Muscle layer of duodenum (tissue), 2 donors: ENCODE measurements around the gene CHST9.

ENCODE experiments used
- H3K27ac ChIP-seq: one replicate; pipeline ENCODE4 v1.7.0; 2013; ENCODE audit warnings: mild to moderate bottlenecking, low read length
- H3K27me3 ChIP-seq: one replicate; pipeline ENCODE4 v1.7.0; 2013; ENCODE audit warnings: low read depth, mild to moderate bottlenecking, control low read depth, low read length
- H3K36me3 ChIP-seq, 2 donors: one replicate each; pipeline ENCODE4 v1.7.0; 2013; ENCODE audit warnings: low read length in 2 of 2, control low read depth in 1 of 2, mild to moderate bottlenecking in 1 of 2; ENCODE audit not compliant: insufficient read depth in 2 of 2, control insufficient read depth in 1 of 2
- H3K4me1 ChIP-seq, 2 donors: one replicate each; pipeline ENCODE4 v1.7.0; 2013; ENCODE audit warnings: low read length in 2 of 2, mild to moderate bottlenecking in 2 of 2, control low read depth in 1 of 2, moderate library complexity in 1 of 2; ENCODE audit not compliant: insufficient read depth in 2 of 2, control insufficient read depth in 1 of 2
- H3K4me3 ChIP-seq, 2 donors: one replicate each; pipeline ENCODE4 v1.7.0; 2013; ENCODE audit warnings: low read length in 2 of 2, low read depth in 1 of 2, mild to moderate bottlenecking in 1 of 2
- H3K9me3 ChIP-seq, 2 donors: one replicate each; pipeline ENCODE4 v1.7.0; 2013; ENCODE audit warnings: low read length in 2 of 2, control low read depth in 1 of 2, mild to moderate bottlenecking in 1 of 2; ENCODE audit not compliant: control insufficient read depth in 1 of 2
- donor health status: healthy.

Gene CHST9

GRCh38 chr18:27081701-27082100 lies 103.4 kb downstream of the CHST9 start:
- peaks cover 0 to 2% of the 10 kb centered on the region in 2 donors for H3K9me3 ChIP-seq
- H3K36me3 ChIP-seq = no peaks in the 10 kb centered on the region
- H3K4me3 ChIP-seq = no peak overlapping the region
- no peak overlapping the region for H3K27ac ChIP-seq
- no peaks in the 10 kb centered on the region for H3K4me1 ChIP-seq
- no peaks in the 10 kb centered on the region for H3K27me3 ChIP-seq

DNA sequence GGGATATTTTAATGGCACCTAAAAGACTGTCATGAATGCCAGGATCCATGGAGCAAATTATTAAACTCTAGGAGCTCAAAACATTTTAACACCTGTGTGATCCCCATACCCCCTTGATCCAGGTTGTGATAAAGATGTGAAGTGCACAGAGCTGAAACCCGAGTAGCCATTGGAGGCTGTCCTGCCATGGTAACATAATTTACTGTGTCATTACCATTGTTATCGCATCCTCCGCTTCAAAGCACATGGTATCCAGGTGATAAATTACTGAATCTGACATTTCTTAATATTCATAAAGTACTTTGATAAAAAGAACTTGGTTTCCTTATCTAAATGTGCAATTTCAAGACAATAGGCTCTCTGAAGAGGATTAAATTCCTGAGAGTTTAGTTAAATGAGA lies 109.3 kb downstream of the CHST9 start:
- H3K9me3 ChIP-seq = peaks cover 0 to 2% of the 10 kb centered on the region in 2 donors
- no peaks in the 10 kb centered on the region for H3K4me1 ChIP-seq
- H3K27ac ChIP-seq = no peak overlapping the region
- H3K27me3 ChIP-seq = no peaks in the 10 kb centered on the region
- H3K36me3 ChIP-seq = no peaks in the 10 kb centered on the region
- no peak overlapping the region for H3K4me3 ChIP-seq

DNA sequence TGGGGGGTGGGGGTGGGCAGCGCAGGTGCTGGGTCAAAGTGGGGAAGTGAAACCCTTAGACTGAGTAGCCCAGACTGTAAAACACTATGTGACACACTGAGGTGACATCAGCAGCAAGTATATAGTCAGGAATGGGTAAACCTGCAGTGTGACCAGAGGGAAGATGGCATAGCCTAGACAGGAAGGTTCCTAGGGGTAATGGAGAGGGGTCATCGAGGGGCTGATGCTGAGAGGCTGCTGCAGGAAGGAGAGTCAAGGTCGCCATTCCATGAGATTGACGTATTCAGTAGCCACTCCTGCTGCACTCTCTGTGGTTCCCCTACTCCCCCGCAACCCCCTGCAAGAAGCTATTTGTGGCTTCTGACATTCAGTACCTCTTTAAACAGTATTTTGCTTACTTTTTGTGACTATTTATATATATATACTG lies 111.7 kb downstream of the CHST9 start:
- Histone ChIP-seq H3K36me3 (no peaks in the 10 kb centered on the region), H3K4me1 (no peaks in the 10 kb centered on the region), H3K27me3 (no peaks in the 10 kb centered on the region)

GRCh38 chr18:27064673-27065072 lies 120.4 kb downstream of the CHST9 start:
- H3K27ac ChIP-seq = no peak overlapping the region
- H3K36me3 ChIP-seq = no peaks in the 10 kb centered on the region

More for the DNA sequence above, 111.7 kb downstream of the CHST9 start:
- peaks cover 0 to 2% of the 10 kb centered on the region in 2 donors for H3K9me3 ChIP-seq
- no peak overlapping the region for H3K4me3 ChIP-seq
- H3K27ac ChIP-seq = no peak overlapping the region

DNA sequence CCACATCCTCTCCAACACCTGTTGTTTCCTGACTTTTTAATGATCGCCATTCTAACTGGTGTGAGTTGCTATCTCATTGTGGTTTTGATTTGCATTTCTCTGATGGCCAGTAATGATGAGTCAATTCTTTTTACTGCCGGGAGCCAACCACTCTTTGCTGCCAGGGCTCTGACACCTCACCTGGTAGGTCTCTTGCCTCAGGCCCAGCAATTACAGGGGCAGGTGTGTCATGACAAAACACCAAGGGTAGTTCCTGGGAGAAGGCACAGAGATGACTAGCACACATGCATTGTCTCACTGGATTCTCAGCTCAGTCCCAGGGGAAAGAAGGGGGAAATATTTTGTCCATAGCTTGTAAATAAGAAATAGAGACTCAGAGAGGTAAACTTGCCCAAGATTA lies 122.3 kb downstream of the CHST9 start:
- Histone ChIP-seq H3K36me3 (no peaks in the 10 kb centered on the region), H3K9me3 (no peaks in the 10 kb centered on the region), H3K4me1 (no peaks in the 10 kb centered on the region), H3K27me3 (no peaks in the 10 kb centered on the region), H3K4me3 (no peak overlapping the region), H3K27ac (no peak overlapping the region)

More at GRCh38 chr18:27064673-27065072, 120.4 kb downstream of the CHST9 start:
- Histone ChIP-seq H3K4me3 (no peak overlapping the region), H3K4me1 (no peaks in the 10 kb centered on the region), H3K9me3 (no peaks in the 10 kb centered on the region), H3K27me3 (no peaks in the 10 kb centered on the region)

DNA sequence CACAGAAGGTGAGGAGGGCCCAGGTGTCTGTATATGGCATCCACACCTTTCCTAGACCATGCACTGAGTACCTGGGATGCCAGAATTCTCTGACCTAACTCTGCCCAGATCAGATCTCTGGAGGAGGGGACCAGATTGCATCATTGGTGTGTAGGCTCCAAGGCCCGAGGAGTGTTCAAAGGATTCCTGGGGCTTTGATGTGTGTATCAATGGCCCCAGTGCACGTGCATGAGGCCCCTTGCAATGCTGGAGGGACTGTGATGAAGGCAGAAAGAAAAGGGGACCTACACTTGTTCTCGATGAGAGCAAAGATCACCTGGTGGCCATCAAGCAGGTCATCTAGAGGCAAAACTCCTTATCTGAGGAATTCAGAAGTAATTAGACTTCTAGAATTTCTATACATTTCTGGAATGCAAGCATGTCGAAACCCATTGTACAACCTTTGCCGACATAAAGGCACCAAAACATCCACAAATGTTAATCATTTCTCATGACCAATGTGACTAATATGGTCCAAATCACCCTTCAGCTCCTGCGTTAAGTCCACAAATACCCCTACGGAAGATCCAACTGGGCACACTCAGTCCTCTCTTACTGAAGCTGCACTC lies 123.5 kb downstream of the CHST9 start:
- no peak overlapping the region for H3K27ac ChIP-seq
- no peaks in the 10 kb centered on the region for H3K9me3 ChIP-seq
- H3K36me3 ChIP-seq = no peaks in the 10 kb centered on the region
- H3K27me3 ChIP-seq = no peaks in the 10 kb centered on the region
- H3K4me1 ChIP-seq = no peaks in the 10 kb centered on the region
- no peak overlapping the region for H3K4me3 ChIP-seq

DNA sequence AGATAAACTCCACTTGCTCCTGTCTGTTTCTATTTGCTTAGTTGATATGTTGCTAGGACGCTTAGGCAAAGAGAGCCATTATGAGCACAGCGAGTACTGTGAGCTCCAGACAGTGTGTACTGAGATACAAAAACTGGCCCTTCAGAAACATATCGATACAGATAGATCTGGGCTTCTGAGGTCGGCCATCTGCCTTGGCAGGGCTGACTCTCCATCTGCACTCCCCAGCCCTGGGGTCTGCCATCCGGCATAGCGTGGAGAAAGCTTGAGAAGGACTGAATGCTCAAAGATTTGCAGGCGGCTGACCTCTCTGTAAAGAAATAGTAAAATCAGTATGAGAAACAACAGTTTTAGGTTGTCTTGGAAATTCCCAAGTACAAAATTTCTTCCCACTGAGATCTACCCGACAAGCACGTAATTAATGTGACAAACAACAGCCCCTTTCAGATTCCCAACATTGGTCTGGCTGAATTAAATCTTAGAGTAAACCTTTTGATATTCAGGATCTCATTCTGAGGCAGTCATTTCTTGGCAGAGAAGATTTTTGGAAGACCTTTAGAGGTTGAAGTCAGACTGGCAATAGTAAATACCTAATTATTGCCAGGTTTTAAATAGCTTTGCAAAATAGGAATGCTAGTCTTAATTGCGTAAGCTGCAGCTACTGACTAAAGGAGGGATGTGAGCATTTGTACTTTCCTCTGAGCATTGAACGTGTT lies 127.4 kb downstream of the CHST9 start:
- Histone ChIP-seq H3K9me3 (no peaks in the 10 kb centered on the region), H3K36me3 (no peaks in the 10 kb centered on the region), H3K27me3 (no peaks in the 10 kb centered on the region), H3K27ac (peak overlapping the region; percentile 70), H3K4me3 (peak overlapping the region in 1 of 2 donors; percentile 6), H3K4me1 (no peaks in the 10 kb centered on the region)

DNA sequence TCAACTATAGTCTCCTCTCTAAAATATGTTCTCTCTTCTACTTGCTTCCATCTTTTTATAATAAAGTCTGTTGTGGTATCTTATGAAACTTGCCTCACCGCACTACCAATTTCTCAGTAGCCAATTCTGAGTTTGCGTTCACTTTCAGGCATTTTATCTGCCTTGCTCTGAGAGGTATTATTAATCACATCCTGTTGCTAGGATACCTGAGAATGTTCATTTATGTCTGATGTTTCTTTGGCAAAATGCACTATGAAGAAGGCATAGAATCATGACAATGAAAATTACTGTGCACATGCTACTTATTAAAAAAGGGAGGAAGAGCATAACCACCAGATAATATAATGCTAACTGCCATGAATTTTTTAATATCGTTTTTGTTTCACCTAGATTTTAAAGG lies 130.2 kb downstream of the CHST9 start:
- Histone ChIP-seq H3K9me3 (no peaks in the 10 kb centered on the region), H3K4me1 (no peaks in the 10 kb centered on the region), H3K4me3 (no peak overlapping the region), H3K27ac (no peak overlapping the region), H3K27me3 (no peaks in the 10 kb centered on the region), H3K36me3 (no peaks in the 10 kb centered on the region)

- Histone ChIP-seq H3K27ac (no peak overlapping the region), H3K36me3 (no peaks in the 10 kb centered on the region), H3K27me3 (no peaks in the 10 kb centered on the region), H3K9me3 (no peaks in the 10 kb centered on the region), H3K4me1 (no peaks in the 10 kb centered on the region), H3K4me3 (no peak overlapping the region)
Observed at GRCh38 chr18:27049969-27050368, 135.1 kb downstream of the CHST9 start.

GRCh38 chr18:27045342-27045741 lies 139.8 kb downstream of the CHST9 start:
- H3K27me3 ChIP-seq = no peaks in the 10 kb centered on the region
- H3K4me1 ChIP-seq = no peaks in the 10 kb centered on the region
- H3K36me3 ChIP-seq = no peaks in the 10 kb centered on the region
- H3K9me3 ChIP-seq = no peaks in the 10 kb centered on the region
- H3K4me3 ChIP-seq = no peak overlapping the region
- H3K27ac ChIP-seq = no peak overlapping the region

DNA sequence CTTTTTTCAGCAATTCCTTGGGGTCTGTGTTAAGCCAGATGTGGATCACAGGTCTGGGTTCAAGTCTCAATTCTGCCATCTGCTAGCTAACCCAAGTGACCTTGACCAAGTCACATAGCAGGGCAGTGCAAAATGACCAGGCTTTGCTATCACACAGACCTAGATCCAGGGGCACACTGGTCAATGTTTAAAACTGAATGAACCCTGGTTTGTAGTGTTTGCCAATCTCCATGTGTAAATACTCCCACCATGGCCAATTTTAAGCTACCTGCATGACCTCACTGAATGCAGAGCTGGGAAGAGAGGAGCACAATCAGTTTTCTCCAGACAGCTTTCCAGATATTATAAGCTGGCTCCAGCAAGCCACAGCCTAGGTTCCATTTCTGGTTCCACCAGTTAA lies 142.9 kb downstream of the CHST9 start:
- H3K36me3 ChIP-seq = no peaks in the 10 kb centered on the region
- no peaks in the 10 kb centered on the region for H3K9me3 ChIP-seq
- no peak overlapping the region for H3K27ac ChIP-seq
- H3K4me3 ChIP-seq = no peak overlapping the region
- no peaks in the 10 kb centered on the region for H3K4me1 ChIP-seq
- H3K27me3 ChIP-seq = no peaks in the 10 kb centered on the region

- no peak overlapping the region for H3K4me3 ChIP-seq
- no peaks in the 10 kb centered on the region for H3K27me3 ChIP-seq
- H3K9me3 ChIP-seq = no peaks in the 10 kb centered on the region
- H3K4me1 ChIP-seq = no peaks in the 10 kb centered on the region
- H3K36me3 ChIP-seq = no peaks in the 10 kb centered on the region
- no peak overlapping the region for H3K27ac ChIP-seq
Observed at GRCh38 chr18:27040796-27041195, 144.3 kb downstream of the CHST9 start.
